Mesothelial cell of epicardium (in vitro differentiated cells): ENCODE measurements around the gene FBLIM1. TPM values are rescaled to one million over a fixed set of nuclear protein-coding genes. Genes with fewer than 3 reads are reported as not detected.

ENCODE experiments used
- DNase-seq, 2 experiments: peaks; one replicate each; pipeline ENCODE4 v3.0.0; 2021; ENCODE audit warnings: low spot score in 2 of 2; ENCODE audit not compliant: unreplicated experiment in 2 of 2
- H3K27ac Mint-ChIP-seq: 2 replicates; pipeline ENCODE4 v1.8.0; 2021; ENCODE audit warnings: mixed read lengths
- H3K27me3 Mint-ChIP-seq: 2 replicates; pipeline ENCODE4 v1.8.0; 2021; ENCODE audit warnings: low read depth, mixed read lengths
- H3K36me3 Mint-ChIP-seq: 2 replicates; pipeline ENCODE4 v1.8.0; 2021; ENCODE audit warnings: mixed read lengths
- H3K4me1 Mint-ChIP-seq: 2 replicates; pipeline ENCODE4 v1.8.0; 2021; ENCODE audit warnings: mixed read lengths
- H3K4me3 Mint-ChIP-seq: 2 replicates; pipeline ENCODE4 v1.8.0; 2021; ENCODE audit warnings: mild to moderate bottlenecking, moderate library complexity, mixed read lengths
- H3K9me3 Mint-ChIP-seq: 2 replicates; pipeline ENCODE4 v1.8.0; 2021; ENCODE audit warnings: mixed read lengths
- total RNA-seq: library from RNA; stranded (reverse); gene quantifications from 3 replicates; pipeline ENCODE4 v1.2.1, GENCODE V29; 2021
- TF ChIP-seq, protein P1 (sequence below): fragments of 200-600 bp; sonication (generic); IDR thresholded peaks from one replicate; pipeline ENCODE4 v1.5.0; 2021; ENCODE audit warnings: antibody characterized with exemption; ENCODE audit not compliant: unreplicated experiment

FBLIM1 gene
- total RNA-seq, 1 donor from 2014 or later = 103 TPM

GRCh38 chr1:15797614-15798390, 39.2 kb downstream of the FBLIM1 start:
- H3K36me3 Mint-ChIP-seq = no peaks in the 10 kb centered on the region
- H3K4me1 Mint-ChIP-seq = peaks cover 74% of the 10 kb centered on the region
- H3K27ac Mint-ChIP-seq = peak overlapping the region; percentile 64
- no peak for DNase-seq
- H3K27me3 Mint-ChIP-seq = no peaks in the 10 kb centered on the region
- TF ChIP-seq, protein P1, sequence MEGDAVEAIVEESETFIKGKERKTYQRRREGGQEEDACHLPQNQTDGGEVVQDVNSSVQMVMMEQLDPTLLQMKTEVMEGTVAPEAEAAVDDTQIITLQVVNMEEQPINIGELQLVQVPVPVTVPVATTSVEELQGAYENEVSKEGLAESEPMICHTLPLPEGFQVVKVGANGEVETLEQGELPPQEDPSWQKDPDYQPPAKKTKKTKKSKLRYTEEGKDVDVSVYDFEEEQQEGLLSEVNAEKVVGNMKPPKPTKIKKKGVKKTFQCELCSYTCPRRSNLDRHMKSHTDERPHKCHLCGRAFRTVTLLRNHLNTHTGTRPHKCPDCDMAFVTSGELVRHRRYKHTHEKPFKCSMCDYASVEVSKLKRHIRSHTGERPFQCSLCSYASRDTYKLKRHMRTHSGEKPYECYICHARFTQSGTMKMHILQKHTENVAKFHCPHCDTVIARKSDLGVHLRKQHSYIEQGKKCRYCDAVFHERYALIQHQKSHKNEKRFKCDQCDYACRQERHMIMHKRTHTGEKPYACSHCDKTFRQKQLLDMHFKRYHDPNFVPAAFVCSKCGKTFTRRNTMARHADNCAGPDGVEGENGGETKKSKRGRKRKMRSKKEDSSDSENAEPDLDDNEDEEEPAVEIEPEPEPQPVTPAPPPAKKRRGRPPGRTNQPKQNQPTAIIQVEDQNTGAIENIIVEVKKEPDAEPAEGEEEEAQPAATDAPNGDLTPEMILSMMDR = no peak
- H3K9me3 Mint-ChIP-seq = no peaks in the 10 kb centered on the region
- no peak overlapping the region for H3K4me3 Mint-ChIP-seq

DNA sequence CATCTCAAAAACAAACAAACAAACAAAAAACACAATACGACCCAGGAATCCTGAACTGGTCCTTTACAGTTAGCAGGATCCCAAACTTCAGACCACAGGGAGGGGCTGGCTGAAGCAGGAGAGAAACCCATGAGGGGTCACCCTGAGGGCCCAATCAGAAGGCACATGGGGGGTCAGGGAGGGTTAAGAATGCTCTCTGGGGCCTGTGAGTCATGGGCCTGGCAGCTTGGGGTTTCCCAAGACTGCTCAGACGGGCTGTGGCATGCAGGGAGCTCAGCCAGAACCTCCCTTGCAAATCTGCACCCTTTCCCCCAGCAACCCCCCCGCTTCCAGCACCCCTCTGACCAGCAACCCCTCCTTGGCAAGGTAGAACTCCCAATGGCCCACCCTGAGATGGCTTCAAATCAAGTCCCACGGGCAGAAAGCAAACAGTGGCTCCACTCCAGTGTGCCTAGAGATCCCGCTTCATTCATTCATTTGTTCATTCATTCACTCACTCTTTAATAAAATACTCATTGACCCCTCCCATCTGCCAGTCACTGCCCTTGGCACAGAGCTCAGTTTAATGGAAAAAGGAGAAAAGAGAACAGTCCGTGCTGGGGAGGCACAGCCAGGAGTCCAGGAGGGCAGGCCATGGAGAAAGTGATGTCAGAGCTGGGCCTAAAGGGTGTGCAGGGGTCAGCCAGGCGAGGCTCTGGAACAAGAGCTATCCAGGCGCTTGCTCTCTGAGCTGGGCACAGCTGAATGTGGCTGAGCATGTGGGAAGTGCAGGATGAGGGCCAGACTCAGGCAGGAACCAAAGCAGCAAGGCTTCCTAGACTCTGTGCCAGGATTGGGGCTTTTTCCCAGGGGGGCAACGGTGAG, 40.6 kb downstream of the FBLIM1 start:
- Mint-ChIP-seq H3K27me3 (no peaks in the 10 kb centered on the region), H3K9me3 (no peaks in the 10 kb centered on the region), H3K36me3 (no peaks in the 10 kb centered on the region), H3K4me3 (no peak overlapping the region), H3K4me1 (peaks cover 64% of the 10 kb centered on the region), H3K27ac (peak overlapping the region; percentile 90)
- no peak for DNase-seq
- TF ChIP-seq, protein P1 = no peak

GRCh38 chr1:15799928-15800835, 41.6 kb downstream of the FBLIM1 start:
- Mint-ChIP-seq H3K27ac (peak overlapping the region; percentile 96), H3K4me1 (peaks cover 56% of the 10 kb centered on the region), H3K27me3 (no peaks in the 10 kb centered on the region), H3K36me3 (no peaks in the 10 kb centered on the region), H3K4me3 (peak overlapping the region; percentile 18), H3K9me3 (no peaks in the 10 kb centered on the region)
- TF ChIP-seq, protein P1 = no peak
- DNase-seq = peak; percentile 37 to 53

- peak overlapping the region; percentile 85 for H3K27ac Mint-ChIP-seq
These were observed 43.8 kb downstream of the FBLIM1 start for GRCh38 chr1:15802234-15802965.

More at GRCh38 chr1:15802234-15802965, 43.8 kb downstream of the FBLIM1 start:
- no peak overlapping the region for H3K4me3 Mint-ChIP-seq
- no peaks in the 10 kb centered on the region for H3K9me3 Mint-ChIP-seq
- H3K36me3 Mint-ChIP-seq = no peaks in the 10 kb centered on the region
- peaks cover 41% of the 10 kb centered on the region for H3K4me1 Mint-ChIP-seq
- no peaks in the 10 kb centered on the region for H3K27me3 Mint-ChIP-seq
- TF ChIP-seq, protein P1 = no peak
- DNase-seq = no peak
